Anterior cingulate cortex (tissue), 58 donors: Measurements from ENCODE around the gene KIAA0408.
"Not testable (repeated sequence)": the region's sequence is repeated elsewhere in the genome, so short reads cannot be mapped to it uniquely, and the experiment has no call there.

Source experiments
- DNase-seq, 58 donors: peaks; one replicate each; lab custom pipeline; 2025; lab: John Stamatoyannopoulos, UW

KIAA0408 gene

GRCh38 chr6:127464161-127464880, 5.1 kb upstream of the KIAA0408 start:
- DNase-seq, result no peak

DNA sequence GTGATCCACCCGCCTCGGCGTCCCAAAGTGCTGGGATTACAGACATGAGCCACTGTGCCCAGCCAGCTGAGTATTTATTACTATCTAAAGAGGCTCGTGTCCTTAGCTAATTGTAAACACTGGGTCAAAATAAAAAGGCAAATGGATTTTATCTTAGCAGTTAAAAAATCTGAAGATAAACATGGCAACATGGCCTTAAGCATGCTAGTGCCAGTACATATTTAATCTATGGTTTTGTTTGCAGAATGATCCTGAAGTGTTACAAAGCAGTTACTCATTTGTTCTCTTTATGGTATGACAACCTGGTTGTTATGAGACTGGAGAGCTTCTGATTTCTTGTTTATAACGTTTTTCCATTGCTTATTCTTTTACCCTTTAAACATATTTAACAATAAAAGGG, 3.9 kb upstream of the KIAA0408 start:
- no peak for DNase-seq

DNA sequence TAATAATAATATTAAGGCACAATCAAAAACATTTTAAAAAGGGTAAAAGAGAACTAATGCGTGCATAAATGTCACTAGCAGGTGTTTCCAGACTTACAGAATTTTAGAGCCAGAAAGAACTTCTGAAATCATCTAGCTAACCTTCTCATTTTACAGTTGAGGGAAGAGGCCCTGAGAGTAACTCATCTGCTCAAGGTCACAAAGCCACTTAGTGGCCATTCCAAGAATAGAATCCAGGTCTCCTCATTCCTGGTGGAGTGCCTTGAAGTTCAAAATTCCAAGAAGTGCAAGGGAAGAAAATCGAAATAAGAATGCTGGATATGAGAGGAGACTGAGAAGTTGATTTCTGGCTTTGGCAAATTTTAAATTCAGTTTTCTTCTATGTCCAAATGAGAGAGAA, 3.2 kb upstream of the KIAA0408 start:
- DNase-seq, result no peak

- no peak for DNase-seq
These were observed 1.3 kb upstream of the KIAA0408 start for GRCh38 chr6:127460465-127460864.

DNA sequence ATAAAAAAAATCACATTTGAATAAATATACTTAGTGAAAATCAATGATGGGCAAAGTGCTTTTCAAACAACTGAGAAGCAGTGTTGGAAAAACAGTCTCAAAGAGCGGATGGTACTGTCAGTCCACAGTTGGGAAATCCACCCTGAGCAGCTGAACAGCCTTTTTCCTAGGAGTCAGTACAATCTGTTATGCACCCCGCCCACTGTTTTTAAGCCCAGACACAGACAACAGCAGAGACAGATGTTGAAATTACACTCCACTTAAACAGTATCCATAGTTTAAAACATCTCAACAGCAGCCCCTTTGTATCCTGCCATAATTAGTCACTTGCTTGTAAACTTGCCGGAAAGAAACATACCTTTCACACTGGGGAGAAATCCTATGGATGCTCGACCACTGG, 372 bp downstream of the KIAA0408 start:
- DNase-seq, result no peak

GRCh38 chr6:127458222-127458621, 967 bp downstream of the KIAA0408 start:
- no peak for DNase-seq

- DNase-seq, result peak in 1 of 58 donors; percentile 1
These were observed 1.6 kb downstream of the KIAA0408 start for GRCh38 chr6:127457456-127458064.

DNA sequence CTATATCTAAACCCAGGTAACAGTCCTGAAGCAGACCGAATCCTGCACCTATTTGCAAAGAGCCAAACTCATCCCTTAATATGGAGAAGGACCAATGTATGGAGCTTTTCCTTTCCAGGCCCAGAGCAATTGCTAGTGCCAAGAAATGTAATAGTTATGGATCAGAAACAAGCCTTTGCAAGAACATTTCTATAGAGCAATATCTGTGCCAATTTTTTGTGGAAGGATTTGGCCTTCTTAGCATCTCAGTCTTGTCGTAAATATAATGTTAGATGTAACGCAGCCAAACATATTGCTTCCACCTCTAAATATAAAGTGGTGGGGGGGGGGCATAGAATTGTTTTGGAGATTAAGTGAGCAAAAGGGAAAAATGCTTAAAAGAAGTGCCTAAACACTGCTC, 2.7 kb downstream of the KIAA0408 start:
- DNase-seq, result peak in 1 of 58 donors; percentile 29

DNA sequence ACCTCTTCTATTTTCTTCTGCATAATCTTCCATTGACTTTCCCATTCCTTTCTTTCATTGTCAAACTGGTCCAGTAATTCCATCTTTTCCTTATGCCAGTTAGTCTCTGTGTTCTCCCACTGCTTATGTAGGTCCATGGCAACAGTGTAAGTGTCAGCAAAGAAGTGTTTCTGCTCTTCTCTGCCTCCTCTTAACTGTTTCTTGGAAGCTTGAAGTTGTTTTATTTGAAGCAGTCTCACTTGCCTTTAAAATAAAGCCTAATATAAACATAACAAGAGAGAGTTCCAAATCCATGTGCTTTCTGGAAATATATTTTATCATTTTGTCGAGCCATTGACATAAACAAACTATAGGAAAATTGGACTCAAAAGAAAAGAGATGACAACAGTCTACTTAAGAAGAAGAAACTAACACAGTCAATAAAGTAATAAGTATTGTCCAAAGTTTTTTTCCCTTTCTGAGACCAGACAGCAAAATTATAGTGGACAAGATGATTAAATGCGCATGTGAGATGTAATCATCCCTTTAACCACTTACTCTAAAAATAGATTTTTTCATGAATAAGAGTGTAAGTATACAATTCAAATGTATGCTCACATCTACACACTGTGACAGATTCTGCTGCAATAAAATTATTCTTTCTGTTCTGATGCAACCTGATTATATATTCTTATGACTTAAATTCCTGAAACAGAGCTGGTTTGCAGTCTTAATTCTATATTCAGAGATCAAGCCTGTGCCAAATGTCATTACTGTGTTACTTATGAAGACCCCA, 5.2 kb downstream of the KIAA0408 start:
- DNase-seq, result no peak

DNA sequence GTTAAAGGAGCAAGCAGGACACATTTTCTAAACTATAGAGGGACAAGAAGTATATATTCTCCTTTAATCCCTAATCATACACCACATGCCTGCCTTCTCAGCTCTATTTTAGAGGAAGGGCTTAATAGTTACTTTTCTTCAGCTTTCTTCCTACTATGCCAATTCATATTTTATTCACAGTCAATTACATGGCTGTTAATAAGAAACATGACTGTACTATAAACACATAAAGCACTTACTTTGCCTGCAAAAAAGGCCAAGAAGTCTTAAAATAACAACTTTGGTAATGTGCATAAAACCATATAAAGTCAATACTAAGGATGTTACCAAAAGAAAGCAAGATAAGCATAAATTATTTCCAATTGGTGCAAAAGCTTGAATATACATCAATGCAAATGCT, 6.4 kb downstream of the KIAA0408 start:
- DNase-seq, result no peak

GRCh38 chr6:127451388-127451787, 7.8 kb downstream of the KIAA0408 start:
- DNase-seq, result no peak

- DNase-seq, result no peak
These were observed 11.4 kb downstream of the KIAA0408 start for GRCh38 chr6:127447780-127448179.

DNA sequence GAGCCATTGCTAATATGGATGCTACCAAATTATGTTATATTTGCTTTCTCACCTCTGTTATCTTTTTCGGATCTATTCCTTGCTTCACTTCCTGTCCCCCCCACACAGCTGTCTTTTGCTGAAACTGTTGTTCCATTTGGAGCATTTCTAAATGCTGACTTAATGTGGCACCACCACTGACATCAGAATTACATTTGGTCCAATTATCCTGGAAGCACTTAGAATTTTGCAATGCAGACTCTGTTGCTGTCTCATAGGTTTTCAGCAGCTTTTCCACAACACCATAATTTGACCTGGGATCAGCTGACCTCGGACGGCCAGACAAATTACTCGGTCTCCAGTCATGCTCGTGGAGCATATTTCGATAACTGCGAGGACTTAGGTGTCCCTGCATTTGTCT, 12.8 kb downstream of the KIAA0408 start:
- no peak for DNase-seq

DNA sequence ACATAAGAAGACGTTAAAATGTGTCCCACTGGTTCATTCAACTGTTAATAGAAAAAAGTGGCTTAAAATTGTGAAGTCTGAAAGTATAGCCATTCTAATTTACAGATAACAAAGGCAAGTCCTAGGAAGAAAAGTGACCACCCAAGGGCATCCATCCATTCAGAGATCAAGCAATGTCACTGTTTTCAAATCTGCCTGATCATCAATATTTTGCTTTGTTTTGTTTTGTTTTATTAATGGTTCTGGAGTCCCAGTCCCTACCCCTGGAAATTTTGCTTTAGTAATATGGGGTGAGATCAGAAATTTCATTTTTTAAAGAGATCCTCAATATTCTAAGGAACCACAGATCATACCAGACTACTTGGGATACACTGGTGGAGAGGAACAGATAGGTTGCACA, 17.3 kb downstream of the KIAA0408 start:
- no peak for DNase-seq

DNA sequence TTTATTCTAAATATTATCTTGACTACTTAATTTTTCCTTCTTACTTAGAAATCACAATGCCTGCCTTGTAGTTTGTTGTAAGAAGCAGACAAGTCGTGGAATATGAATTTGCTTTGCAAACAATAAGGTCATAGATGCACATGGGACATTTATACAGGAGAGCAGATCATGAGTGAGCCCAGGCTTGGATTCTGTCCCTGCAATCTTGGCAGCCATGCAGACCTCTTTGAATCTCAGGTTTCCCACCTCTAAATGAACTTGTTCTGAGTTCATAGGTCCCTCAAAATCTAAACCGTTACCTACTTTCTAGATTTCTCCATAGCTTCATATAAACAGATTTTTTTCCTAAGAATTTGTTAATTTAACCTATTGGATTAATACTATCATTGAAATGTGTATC, 19.5 kb downstream of the KIAA0408 start:
- DNase-seq, result no peak

DNA sequence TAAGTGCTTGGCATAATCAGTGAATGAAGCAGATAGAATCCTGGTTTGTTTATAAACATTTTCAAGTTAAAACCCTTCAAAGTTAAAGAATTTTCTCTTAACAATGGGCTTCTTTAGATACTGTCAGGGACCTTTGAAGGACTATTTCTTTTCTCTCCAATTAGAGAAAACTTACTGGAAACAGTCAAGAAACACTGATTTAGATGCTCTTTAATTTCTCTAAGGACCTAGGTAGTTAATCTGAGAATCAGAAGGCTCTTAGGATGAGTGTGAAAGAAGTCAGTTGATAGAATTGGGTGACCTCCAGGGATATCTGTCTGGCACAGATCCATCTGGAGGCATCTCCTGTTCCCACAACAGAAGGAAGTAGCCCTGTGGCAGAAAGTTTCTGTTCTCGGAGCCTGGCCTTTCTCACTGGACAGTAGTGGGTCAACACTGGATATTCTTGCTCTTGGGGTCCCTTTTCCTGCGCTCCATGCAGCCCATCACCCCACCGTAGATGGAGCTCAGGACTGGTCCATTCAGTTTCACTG, 22.5 kb downstream of the KIAA0408 start:
- no peak for DNase-seq

GRCh38 chr6:127435626-127436220, 23.5 kb downstream of the KIAA0408 start:
- no peak for DNase-seq

- no peak for DNase-seq
These were observed 24.5 kb downstream of the KIAA0408 start for GRCh38 chr6:127434651-127435050.

DNA sequence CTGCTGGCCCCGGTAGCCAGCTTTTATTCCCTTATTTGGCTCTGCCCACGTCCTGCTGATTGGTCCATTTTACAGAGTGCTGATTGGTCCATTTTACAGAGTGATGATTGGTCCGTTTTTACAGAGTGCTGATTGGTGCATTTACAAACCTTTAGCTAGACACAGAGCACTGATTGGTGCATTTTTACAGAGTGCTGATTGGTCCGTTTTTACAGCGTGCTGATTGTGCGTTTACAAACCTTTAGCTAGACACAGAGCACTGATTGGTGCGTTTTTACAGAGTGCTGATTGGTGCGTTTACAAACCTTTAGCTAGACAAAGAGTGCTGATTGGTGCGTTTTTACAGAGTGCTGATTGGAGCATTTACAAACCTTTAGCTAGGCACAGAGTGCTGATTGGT, 30.6 kb downstream of the KIAA0408 start:
- DNase-seq, result not testable (repeated sequence)

DNA sequence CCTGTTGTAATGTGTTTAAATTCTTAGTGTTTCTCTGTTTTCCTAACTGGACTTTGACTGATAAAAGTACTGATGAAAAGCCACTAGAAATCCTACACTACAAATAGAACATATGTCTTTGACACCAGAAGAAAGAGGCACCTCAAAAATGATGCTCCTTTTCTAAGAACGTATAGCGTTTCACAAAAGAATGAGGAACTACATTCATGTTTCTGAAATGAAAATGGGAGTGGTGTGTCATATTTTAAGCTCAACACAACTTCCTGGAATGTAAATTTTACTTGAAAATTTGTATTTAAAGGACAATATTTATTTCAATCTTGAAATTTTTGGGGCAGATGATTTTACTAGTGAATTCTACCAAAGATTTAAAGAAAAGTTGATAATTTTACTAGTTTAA, 35.3 kb downstream of the KIAA0408 start:
- DNase-seq, result no peak

- not testable (repeated sequence) for DNase-seq
These were observed 38.0 kb downstream of the KIAA0408 start for GRCh38 chr6:127421164-127421563.
